CD8-positive, alpha-beta memory T cell (primary cell): ENCODE results near the gene CHST15. TPM values are rescaled to one million over a fixed set of nuclear protein-coding genes. Genes with fewer than 3 reads are reported as not detected.

Source experiments
- CTCF ChIA-PET: fragments of 350-600 bp; sonication (Branson Sonifier 250); formaldehyde crosslinking; loops from one replicate; lab custom pipeline; 2021; ENCODE audit warnings: antibody characterized with exemption; lab: Charles Lee
- POLR2A ChIA-PET: fragments of 350-600 bp; sonication (Branson Sonifier 250); formaldehyde crosslinking; loops from one replicate; lab custom pipeline; 2021; ENCODE audit warnings: antibody characterized with exemption; lab: Charles Lee
- DNase-seq, 5 donors: peaks; one replicate each; pipeline versions ENCODE4 v3.0.0 to v3.0.0-alpha.2; 2020 to 2022; ENCODE audit warnings: mixed read lengths in 1 of 5
- H3K27ac ChIP-seq: one replicate; pipeline ENCODE4 v1.7.0; 2013; ENCODE audit warnings: low read depth, mild to moderate bottlenecking, low read length, moderate library complexity
- H3K27me3 ChIP-seq: 2 replicates; pipeline ENCODE4 v1.7.0; 2013; ENCODE audit warnings: low read length, mild to moderate bottlenecking; ENCODE audit not compliant: insufficient read depth, poor library complexity, severe bottlenecking
- H3K36me3 ChIP-seq: 2 replicates; pipeline ENCODE4 v1.7.0; 2013; ENCODE audit warnings: mild to moderate bottlenecking, low read length, moderate library complexity; ENCODE audit not compliant: insufficient read depth
- H3K4me1 ChIP-seq: 2 replicates; pipeline ENCODE4 v1.7.0; 2013; ENCODE audit warnings: mild to moderate bottlenecking, low read length, moderate library complexity; ENCODE audit not compliant: insufficient read depth
- H3K4me3 ChIP-seq: 2 replicates; pipeline ENCODE4 v1.7.0; 2013; ENCODE audit warnings: mild to moderate bottlenecking, low read length
- H3K9me3 ChIP-seq: 2 replicates; pipeline ENCODE4 v1.7.0; 2013; ENCODE audit warnings: mild to moderate bottlenecking, low read length
- H3K27ac Mint-ChIP-seq, 8 donors: one replicate each; pipeline ENCODE4 v1.8.0; 2020 to 2021; ENCODE audit warnings: mixed read lengths in 8 of 8, mild to moderate bottlenecking in 6 of 8, inconsistent platforms in 3 of 8, moderate library complexity in 3 of 8
- H3K27me3 Mint-ChIP-seq, 2 donors: one replicate each; pipeline ENCODE4 v1.8.0; 2020 to 2021; ENCODE audit warnings: mixed read lengths in 2 of 2, mild to moderate bottlenecking in 1 of 2, moderate library complexity in 1 of 2
- H3K36me3 Mint-ChIP-seq, 3 donors: one replicate each; pipeline ENCODE4 v1.8.0; 2020 to 2021; ENCODE audit warnings: mixed read lengths in 3 of 3, inconsistent platforms in 1 of 3, mild to moderate bottlenecking in 1 of 3
- H3K4me1 Mint-ChIP-seq, 3 donors: one replicate each; pipeline ENCODE4 v1.8.0; 2020 to 2021; ENCODE audit warnings: mixed read lengths in 3 of 3, inconsistent platforms in 1 of 3, mild to moderate bottlenecking in 1 of 3
- H3K4me3 Mint-ChIP-seq, 7 donors: one replicate each; pipeline ENCODE4 v1.8.0; 2020 to 2021; ENCODE audit warnings: mixed read lengths in 7 of 7, mild to moderate bottlenecking in 6 of 7, moderate library complexity in 4 of 7, inconsistent platforms in 2 of 7
- H3K9me3 Mint-ChIP-seq, 5 donors: one replicate each; pipeline ENCODE4 v1.8.0; 2020 to 2022; ENCODE audit warnings: mixed read lengths in 5 of 5, mild to moderate bottlenecking in 3 of 5, moderate library complexity in 2 of 5, inconsistent platforms in 1 of 5
- polyA plus RNA-seq: library from polyadenylated mRNA; unstranded; fragments of 300-500 nt; fragmentation: Illumina TruSeq; gene quantifications from one replicate; pipeline ENCODE4 v1.2.3, GENCODE V29; 2021
- total RNA-seq, 2 experiments: library from RNA; stranded (reverse); gene quantifications; one replicate each; pipeline ENCODE4 v1.2.3, GENCODE V29; 2021

The CHST15 gene
- total and polyA plus RNA-seq, 3 experiments from 2014 or later: 0.18 to 0.24 TPM; not detected in 1

DNA sequence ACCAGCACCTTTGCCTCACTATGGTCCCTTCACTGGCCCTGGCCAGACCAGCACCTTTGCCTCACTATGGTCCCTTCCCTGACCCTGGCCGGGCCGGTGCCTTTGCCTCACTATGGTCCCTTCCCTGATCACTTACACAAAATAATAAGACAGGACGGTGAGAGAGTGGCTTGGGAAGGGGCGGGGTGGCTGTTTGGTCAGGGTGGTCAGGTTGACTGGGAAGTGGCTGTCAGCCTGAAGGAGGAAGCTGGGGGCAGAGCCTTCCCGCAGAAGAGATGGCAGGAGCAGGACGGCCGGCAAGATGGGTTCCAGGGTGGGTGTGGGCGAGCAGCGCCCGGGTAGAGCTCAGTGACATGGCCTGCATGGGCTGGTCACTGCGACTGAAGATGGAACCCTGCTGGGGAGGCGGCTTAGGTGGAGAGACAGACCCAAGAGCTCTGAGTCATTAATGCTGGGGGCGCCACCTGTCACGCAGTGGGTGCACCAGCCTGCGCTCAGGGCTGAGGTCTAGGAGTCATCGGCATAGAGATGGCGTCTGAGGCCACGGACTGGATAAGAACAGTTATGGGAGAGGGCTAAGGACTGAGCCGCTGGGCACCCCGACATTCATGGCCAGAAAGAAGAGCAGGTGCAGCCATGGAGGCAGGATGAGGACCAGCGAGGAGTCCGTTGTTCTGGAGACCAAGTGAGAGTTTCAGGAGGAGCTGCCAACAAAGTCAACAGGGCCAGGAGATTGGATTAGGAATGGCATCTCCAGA is 91.8 kb downstream of the CHST15 start:
- H3K36me3 ChIP-seq: no peaks in the 10 kb centered on the region
- no peaks in the 10 kb centered on the region for H3K27me3 ChIP-seq
- H3K4me3 Mint-ChIP-seq: no peak overlapping the region
- ChIA-PET CTCF (no interaction called here), POLR2A (no interaction called here)
- no peaks in the 10 kb centered on the region for H3K36me3 Mint-ChIP-seq
- H3K27ac ChIP-seq: no peak overlapping the region
- no peaks in the 10 kb centered on the region for H3K9me3 Mint-ChIP-seq
- no peak overlapping the region for H3K4me3 ChIP-seq
- H3K9me3 ChIP-seq: no peaks in the 10 kb centered on the region
- no peaks in the 10 kb centered on the region for H3K4me1 ChIP-seq
- no peak for DNase-seq
- H3K4me1 Mint-ChIP-seq: no peaks in the 10 kb centered on the region
- H3K27ac Mint-ChIP-seq: peak overlapping the region in 1 of 8 donors; percentile 12
- H3K27me3 Mint-ChIP-seq: peaks cover 9 to 24% of the 10 kb centered on the region in 2 donors

DNA sequence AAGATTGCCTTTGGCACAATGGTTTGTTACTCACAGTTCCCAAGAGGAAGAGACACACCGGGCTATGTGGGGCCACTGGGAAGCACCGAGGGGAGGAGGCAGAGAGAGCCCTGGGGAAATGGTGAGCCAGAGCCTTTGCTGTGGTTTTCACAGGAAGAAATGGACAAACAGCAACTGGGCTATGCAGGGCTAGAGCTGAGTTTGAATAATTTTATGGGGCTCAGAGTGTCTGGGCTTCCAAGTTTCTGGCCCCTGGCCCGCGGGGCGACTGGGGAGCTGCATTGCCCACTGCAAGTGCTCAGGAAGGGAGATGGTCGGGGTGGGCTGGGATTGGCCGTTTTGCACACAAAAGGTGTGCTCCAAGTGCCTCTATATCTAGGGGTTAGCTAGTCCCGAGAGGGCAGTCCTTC is 92.6 kb downstream of the CHST15 start:
- Mint-ChIP-seq H3K27ac (no peak overlapping the region), H3K4me1 (no peaks in the 10 kb centered on the region), H3K9me3 (no peaks in the 10 kb centered on the region), H3K4me3 (no peak overlapping the region), H3K27me3 (peaks cover 9 to 28% of the 10 kb centered on the region in 2 donors), H3K36me3 (no peaks in the 10 kb centered on the region)
- Histone ChIP-seq H3K27ac (no peak overlapping the region), H3K9me3 (no peaks in the 10 kb centered on the region), H3K36me3 (no peaks in the 10 kb centered on the region), H3K4me1 (no peaks in the 10 kb centered on the region), H3K4me3 (no peak overlapping the region), H3K27me3 (no peaks in the 10 kb centered on the region)
- ChIA-PET CTCF (interaction anchor here (0.6 kb wide), 1 partner anchor 388 kb away, joined by 4 read pairs; no protein-coding TSS in a partner anchor), POLR2A (no interaction called here)
- no peak for DNase-seq

DNA sequence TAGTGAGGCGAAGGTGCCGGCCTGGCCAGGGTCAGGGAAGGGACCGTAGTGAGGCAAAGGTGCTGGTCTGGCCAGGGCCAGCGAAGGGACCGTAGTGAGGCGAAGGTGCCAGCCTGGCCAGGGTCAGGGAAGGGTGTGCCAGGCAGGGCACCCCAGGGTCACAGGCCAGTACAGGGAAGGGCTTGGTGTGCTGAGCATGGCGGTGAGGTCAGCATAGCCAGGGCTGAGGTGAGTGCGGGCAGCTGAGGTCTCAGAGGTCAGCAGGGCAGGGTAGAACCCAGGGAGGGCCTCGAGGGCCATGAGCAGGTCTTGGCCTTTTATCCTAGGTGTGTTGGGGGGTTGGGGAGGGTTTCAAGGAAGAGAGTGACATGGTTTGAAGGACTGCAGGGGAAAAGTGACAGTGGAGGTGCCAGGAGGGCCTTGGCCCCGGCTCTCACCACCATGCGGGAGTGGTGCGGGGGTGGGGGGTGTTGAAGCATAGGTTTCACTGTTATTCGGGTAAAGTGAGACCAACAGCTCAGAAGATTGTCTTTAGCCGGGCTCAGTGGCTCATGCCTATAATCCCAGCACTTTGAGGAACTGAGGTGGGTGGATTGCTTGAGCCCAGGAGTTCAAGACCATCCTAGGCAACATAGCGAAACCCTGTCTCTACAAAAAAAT is 93.3 kb downstream of the CHST15 start:
- H3K4me1 Mint-ChIP-seq: peaks cover 2 to 4% (median 3%) of the 10 kb centered on the region in 3 donors
- CTCF ChIA-PET: interaction anchor here (0.6 kb wide), 1 partner anchor 389 kb away, joined by 4 read pairs; no protein-coding TSS in a partner anchor

DNA sequence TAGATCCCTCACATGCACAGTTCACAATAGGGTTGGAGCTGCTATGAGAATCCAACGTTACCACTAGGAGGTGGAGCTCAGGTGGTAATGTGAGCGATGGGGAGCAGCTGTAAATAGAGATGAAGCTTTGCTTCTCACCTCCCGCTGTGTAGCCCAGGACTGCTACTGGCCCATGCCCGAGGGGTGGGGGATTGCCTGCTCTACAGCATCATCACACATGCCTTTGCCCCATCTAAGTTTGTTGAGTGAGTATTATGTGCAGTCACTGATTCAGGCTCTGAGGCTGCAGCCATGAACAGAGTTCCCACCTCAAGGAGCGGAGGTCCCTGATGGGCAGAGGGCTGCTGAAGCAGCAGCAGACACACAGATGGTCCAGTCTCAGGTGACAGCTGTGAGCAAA is 94.1 kb downstream of the CHST15 start:
- ChIA-PET POLR2A (no interaction called here), CTCF (interaction anchor here (2.6 kb wide), 1 partner anchor 390 kb away, joined by 13 read pairs; no protein-coding TSS in a partner anchor)
- Mint-ChIP-seq H3K27ac (no peak overlapping the region), H3K9me3 (peaks cover 0 to 4% (median 0%) of the 10 kb centered on the region in 5 donors), H3K4me3 (no peak overlapping the region), H3K36me3 (no peaks in the 10 kb centered on the region), H3K27me3 (peaks cover 10 to 37% of the 10 kb centered on the region in 2 donors), H3K4me1 (peaks cover 9 to 12% (median 9%) of the 10 kb centered on the region in 3 donors)
- Histone ChIP-seq H3K9me3 (no peaks in the 10 kb centered on the region), H3K27me3 (peaks cover 8% of the 10 kb centered on the region), H3K36me3 (no peaks in the 10 kb centered on the region), H3K4me1 (peaks cover 9% of the 10 kb centered on the region), H3K27ac (no peak overlapping the region), H3K4me3 (no peak overlapping the region)
- no peak for DNase-seq

More for the DNA sequence above, 93.3 kb downstream of the CHST15 start:
- no peak overlapping the region for H3K4me3 Mint-ChIP-seq
- Histone ChIP-seq H3K9me3 (no peaks in the 10 kb centered on the region), H3K27ac (no peak overlapping the region), H3K4me1 (peaks cover 1% of the 10 kb centered on the region), H3K36me3 (no peaks in the 10 kb centered on the region), H3K4me3 (no peak overlapping the region), H3K27me3 (peaks cover 1% of the 10 kb centered on the region)
- peaks cover 0 to 2% (median 0%) of the 10 kb centered on the region in 5 donors for H3K9me3 Mint-ChIP-seq
- H3K36me3 Mint-ChIP-seq: no peaks in the 10 kb centered on the region
- POLR2A ChIA-PET: no interaction called here
- peaks cover 6 to 31% of the 10 kb centered on the region in 2 donors for H3K27me3 Mint-ChIP-seq
- H3K27ac Mint-ChIP-seq: no peak overlapping the region
- no peak for DNase-seq

DNA sequence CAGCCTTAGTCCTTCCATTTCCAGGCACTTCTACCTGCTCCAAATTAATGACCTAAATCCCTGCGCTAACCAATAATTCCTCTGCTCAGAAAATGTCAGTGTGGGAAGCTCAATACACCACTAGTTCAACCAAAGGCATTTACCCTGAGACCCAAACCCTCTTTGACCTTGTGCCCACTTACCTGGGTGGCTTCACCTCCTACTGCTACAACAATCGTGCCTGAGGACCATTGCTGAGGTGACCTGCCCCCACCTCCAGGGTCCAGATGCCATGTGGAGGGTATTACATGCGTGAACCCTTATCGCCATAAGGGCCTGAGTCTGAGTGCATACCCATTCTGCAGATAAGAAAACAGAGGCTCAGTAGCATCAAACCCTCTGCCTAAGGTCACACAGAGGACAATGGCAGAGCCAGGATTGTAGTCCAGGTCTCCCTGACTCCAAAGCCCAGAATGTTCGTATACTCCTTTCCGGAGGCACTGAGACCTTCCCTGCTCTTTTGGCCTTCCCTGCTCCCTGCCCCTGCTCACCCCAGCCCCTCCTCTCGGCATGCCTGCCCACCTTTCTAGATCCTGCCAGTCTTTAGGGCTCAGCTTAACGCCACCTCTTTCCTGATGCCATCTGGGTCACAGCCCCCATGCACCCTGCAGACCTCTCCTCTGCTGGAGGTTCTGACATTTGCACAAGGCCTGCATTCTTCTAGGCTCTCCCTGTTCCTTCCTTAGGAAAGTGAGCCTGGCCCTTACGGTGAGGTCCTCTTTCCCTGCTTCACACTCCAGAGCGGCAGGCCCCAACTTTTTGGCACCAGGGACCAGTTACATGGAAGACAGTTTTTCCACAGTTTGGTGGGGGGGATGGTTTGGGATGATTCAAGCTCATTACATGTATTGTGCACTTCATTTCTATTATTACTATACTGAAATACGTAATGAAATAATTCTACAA is 94.9 kb downstream of the CHST15 start:
- Mint-ChIP-seq H3K36me3 (no peaks in the 10 kb centered on the region), H3K27ac (no peak overlapping the region), H3K4me3 (no peak overlapping the region), H3K4me1 (peaks cover 9 to 13% (median 12%) of the 10 kb centered on the region in 3 donors), H3K27me3 (peaks cover 15 to 44% of the 10 kb centered on the region in 2 donors), H3K9me3 (peaks cover 0 to 4% (median 0%) of the 10 kb centered on the region in 5 donors)
- Histone ChIP-seq H3K27me3 (peaks cover 15% of the 10 kb centered on the region), H3K36me3 (no peaks in the 10 kb centered on the region), H3K9me3 (no peaks in the 10 kb centered on the region), H3K4me1 (peaks cover 11% of the 10 kb centered on the region), H3K27ac (no peak overlapping the region), H3K4me3 (no peak overlapping the region)
- ChIA-PET CTCF (interaction anchor here (2.6 kb wide), 1 partner anchor 391 kb away, joined by 13 read pairs; no protein-coding TSS in a partner anchor), POLR2A (no interaction called here)
- no peak for DNase-seq

DNA sequence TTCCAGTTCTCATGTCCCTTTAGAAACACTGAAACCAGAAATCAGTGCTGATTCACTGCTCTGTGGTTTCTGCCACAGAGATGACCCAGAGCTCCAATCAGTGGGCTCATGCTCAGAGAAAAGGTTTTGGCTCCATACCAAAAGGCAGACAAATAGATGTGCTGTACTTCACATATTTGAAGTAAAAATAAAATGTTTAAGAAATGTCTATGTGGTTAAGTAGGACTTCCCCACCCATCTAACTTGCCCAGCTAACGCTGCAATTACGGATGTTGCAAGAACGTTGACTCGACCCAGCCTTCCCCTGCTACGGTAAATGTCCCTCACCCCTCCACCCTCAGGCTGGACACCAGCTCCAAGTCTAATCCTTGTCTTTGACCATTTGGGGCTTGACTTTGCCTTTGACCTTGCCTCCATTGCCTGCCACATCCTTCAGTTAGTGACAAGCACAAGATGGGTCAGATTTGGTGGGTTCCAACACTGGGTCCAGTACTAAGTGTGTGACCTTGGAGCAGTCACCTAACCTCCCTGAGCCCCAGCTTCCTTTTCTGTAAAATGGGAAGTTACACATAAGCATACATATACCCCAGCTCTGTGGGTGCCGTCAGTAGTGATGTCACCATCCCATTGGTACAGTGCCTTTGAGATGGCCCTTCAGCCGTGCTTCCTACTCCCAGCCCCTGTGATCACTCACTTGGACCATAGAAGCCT is 95.8 kb downstream of the CHST15 start:
- Histone ChIP-seq H3K27me3 (peaks cover 15% of the 10 kb centered on the region), H3K27ac (no peak overlapping the region), H3K9me3 (no peaks in the 10 kb centered on the region), H3K4me3 (no peak overlapping the region), H3K4me1 (peaks cover 11% of the 10 kb centered on the region), H3K36me3 (no peaks in the 10 kb centered on the region)
- ChIA-PET POLR2A (no interaction called here), CTCF (interaction anchor here (1.4 to 2.6 kb wide), 2 partner anchors 386 to 392 kb away, joined by 4 to 13 read pairs; no protein-coding TSS in a partner anchor)
- no peak overlapping the region for H3K27ac Mint-ChIP-seq
- H3K27me3 Mint-ChIP-seq: peaks cover 23 to 53% of the 10 kb centered on the region in 2 donors
- no peak for DNase-seq
- H3K36me3 Mint-ChIP-seq: no peaks in the 10 kb centered on the region
- H3K9me3 Mint-ChIP-seq: peaks cover 0 to 4% (median 0%) of the 10 kb centered on the region in 5 donors
- peaks cover 9 to 13% (median 12%) of the 10 kb centered on the region in 3 donors for H3K4me1 Mint-ChIP-seq
- H3K4me3 Mint-ChIP-seq: no peak overlapping the region

DNA sequence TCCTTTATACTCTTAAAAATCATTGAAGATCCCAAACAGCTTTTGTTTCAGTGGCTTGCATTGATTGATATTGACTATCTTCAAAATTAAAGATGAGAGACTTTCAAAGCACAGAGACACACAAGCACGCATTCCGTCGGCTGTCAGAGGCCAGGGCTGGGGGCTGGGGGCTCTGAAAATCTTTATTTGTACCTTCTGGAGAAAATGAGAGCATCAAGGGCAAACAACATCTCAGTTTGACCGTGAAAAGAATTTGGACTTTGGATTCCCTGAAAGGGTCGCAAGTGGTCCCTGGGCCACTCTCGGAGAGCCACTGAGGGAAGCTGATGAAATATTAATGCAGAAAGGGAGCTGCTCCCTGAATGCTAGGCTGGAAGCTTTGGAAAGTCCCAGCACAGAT is 96.4 kb downstream of the CHST15 start:
- Histone ChIP-seq H3K4me3 (no peak overlapping the region), H3K9me3 (no peaks in the 10 kb centered on the region), H3K27me3 (peaks cover 15% of the 10 kb centered on the region), H3K4me1 (peaks cover 11% of the 10 kb centered on the region), H3K36me3 (no peaks in the 10 kb centered on the region), H3K27ac (no peak overlapping the region)
- H3K36me3 Mint-ChIP-seq: no peaks in the 10 kb centered on the region
- no peak for DNase-seq
- no peak overlapping the region for H3K4me3 Mint-ChIP-seq
- ChIA-PET CTCF (interaction anchor here (0.9 to 4.0 kb wide), 5 partner anchors 16 to 1051 kb away, joined by 3 to 92 read pairs (median 4); no protein-coding TSS in a partner anchor), POLR2A (no interaction called here)
- peaks cover 0 to 4% (median 0%) of the 10 kb centered on the region in 5 donors for H3K9me3 Mint-ChIP-seq
- peaks cover 9 to 13% (median 12%) of the 10 kb centered on the region in 3 donors for H3K4me1 Mint-ChIP-seq
- peaks cover 23 to 54% of the 10 kb centered on the region in 2 donors for H3K27me3 Mint-ChIP-seq
- H3K27ac Mint-ChIP-seq: no peak overlapping the region
